Measurements from ENCODE around the gene SBF2. TPM values are rescaled to one million over a fixed set of nuclear protein-coding genes. Genes with fewer than 3 reads are reported as not detected.

The SBF2 gene
- polyA plus RNA-seq, 2 donors: 8.5 to 12.1 TPM

DNA sequence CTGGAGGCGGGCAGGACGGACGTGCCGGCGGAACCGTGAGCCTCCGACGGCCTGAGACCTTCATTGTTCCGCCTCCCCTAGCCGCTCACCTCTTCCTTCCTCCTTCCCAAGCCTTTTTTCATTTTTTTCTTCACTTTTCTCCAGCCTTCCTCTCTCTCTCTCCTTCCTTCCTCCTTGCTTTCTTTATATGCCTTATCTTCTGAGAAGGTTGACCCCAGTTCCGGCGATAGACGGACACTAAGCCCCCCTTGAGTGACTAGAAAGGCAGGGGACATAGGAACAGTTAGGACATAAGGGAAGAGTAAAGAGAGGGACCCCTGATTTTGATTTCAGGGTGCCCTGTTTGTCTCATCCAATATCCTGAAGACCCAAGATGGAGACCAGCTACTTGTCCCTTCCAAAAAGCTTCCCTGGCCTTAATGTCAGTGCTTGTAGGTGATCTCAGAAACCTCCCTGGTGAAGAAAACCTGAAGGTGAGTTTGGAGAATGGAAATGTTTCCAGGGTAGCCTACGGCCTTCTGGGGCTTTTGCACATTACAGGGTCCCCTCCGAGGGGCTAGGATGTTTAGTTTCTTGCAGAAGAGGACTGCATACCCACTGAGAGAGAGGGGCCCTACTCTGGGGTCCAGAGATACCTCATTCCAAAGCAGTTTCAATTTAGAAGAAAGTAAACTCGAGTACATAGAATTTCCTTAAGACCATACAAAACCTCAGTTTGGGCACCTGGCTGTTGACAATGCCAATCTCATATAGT lies 14.4 kb upstream of the SBF2 start:
- Histone ChIP-seq H3K4me3 (ENCODE audit: low read depth in 1 of 2, low read length in 2 of 2) (peak overlapping the region; percentile 60 to 89), H3K4me1 (ENCODE audit: control insufficient read depth in 2 of 2, insufficient read depth in 2 of 2, low read length in 1 of 2) (peaks cover 0 to 16% of the 10 kb centered on the region in 2 donors), H3K27ac (ENCODE audit: low read depth in 2 of 2, low read length in 1 of 2) (peak overlapping the region; percentile 76 to 82), H3K36me3 (ENCODE audit: control insufficient read depth in 2 of 2, insufficient read depth in 2 of 2, low read length in 1 of 2) (peaks cover 0 to 2% of the 10 kb centered on the region in 2 donors), H3K9me3 (ENCODE audit: control insufficient read depth in 2 of 2, insufficient read depth in 1 of 2, low read depth in 1 of 2, low read length in 1 of 2) (no peaks in the 10 kb centered on the region), H3K27me3 (ENCODE audit: control insufficient read depth in 1 of 2, insufficient read depth in 2 of 2, low read length in 2 of 2) (no peaks in the 10 kb centered on the region)
- 22 to 23% methylated on average over 16 of the region's 16 CpGs for WGBS, 2 donors

GRCh38 chr11:10307400-10308200 lies 13.6 kb upstream of the SBF2 start:
- 1 to 3% methylated on average over 62 of the region's 62 CpGs for WGBS, 2 donors
- Histone ChIP-seq H3K4me1 (ENCODE audit: control insufficient read depth in 2 of 2, insufficient read depth in 2 of 2, low read length in 1 of 2) (peaks cover 0 to 16% of the 10 kb centered on the region in 2 donors), H3K27me3 (ENCODE audit: control insufficient read depth in 1 of 2, insufficient read depth in 2 of 2, low read length in 2 of 2) (no peaks in the 10 kb centered on the region), H3K4me3 (ENCODE audit: low read depth in 1 of 2, low read length in 2 of 2) (peak overlapping the region; percentile 60 to 89), H3K36me3 (ENCODE audit: control insufficient read depth in 2 of 2, insufficient read depth in 2 of 2, low read length in 1 of 2) (peaks cover 0 to 2% of the 10 kb centered on the region in 2 donors), H3K27ac (ENCODE audit: low read depth in 2 of 2, low read length in 1 of 2) (peak overlapping the region; percentile 76 to 82), H3K9me3 (ENCODE audit: control insufficient read depth in 2 of 2, insufficient read depth in 1 of 2, low read depth in 1 of 2, low read length in 1 of 2) (no peaks in the 10 kb centered on the region)

- WGBS, 2 donors: 19% methylated on average over 9 of the region's 9 CpGs
- H3K27ac ChIP-seq (ENCODE audit: low read depth in 2 of 2, low read length in 1 of 2): peak overlapping the region; percentile 76 to 82
- H3K9me3 ChIP-seq (ENCODE audit: control insufficient read depth in 2 of 2, insufficient read depth in 1 of 2, low read depth in 1 of 2, low read length in 1 of 2): no peaks in the 10 kb centered on the region
- peaks cover 0 to 2% of the 10 kb centered on the region in 2 donors for H3K36me3 ChIP-seq (ENCODE audit: control insufficient read depth in 2 of 2, insufficient read depth in 2 of 2, low read length in 1 of 2)
- peaks cover 0 to 16% of the 10 kb centered on the region in 2 donors for H3K4me1 ChIP-seq (ENCODE audit: control insufficient read depth in 2 of 2, insufficient read depth in 2 of 2, low read length in 1 of 2)
- H3K27me3 ChIP-seq (ENCODE audit: control insufficient read depth in 1 of 2, insufficient read depth in 2 of 2, low read length in 2 of 2): no peaks in the 10 kb centered on the region
- H3K4me3 ChIP-seq (ENCODE audit: low read depth in 1 of 2, low read length in 2 of 2): peak overlapping the region; percentile 76 to 89
These were observed 13.0 kb upstream of the SBF2 start for GRCh38 chr11:10307022-10307399.

GRCh38 chr11:10305964-10306918 lies 12.2 kb upstream of the SBF2 start:
- WGBS, 2 donors: 6 to 7% methylated on average over 60 to 65 of the region's 65 CpGs
- Histone ChIP-seq H3K4me3 (ENCODE audit: low read depth in 1 of 2, low read length in 2 of 2) (peak overlapping the region; percentile 76 to 89), H3K4me1 (ENCODE audit: control insufficient read depth in 2 of 2, insufficient read depth in 2 of 2, low read length in 1 of 2) (peaks cover 0 to 16% of the 10 kb centered on the region in 2 donors), H3K27ac (ENCODE audit: low read depth in 2 of 2, low read length in 1 of 2) (peak overlapping the region; percentile 67 to 76), H3K36me3 (ENCODE audit: control insufficient read depth in 2 of 2, insufficient read depth in 2 of 2, low read length in 1 of 2) (peaks cover 0 to 2% of the 10 kb centered on the region in 2 donors), H3K27me3 (ENCODE audit: control insufficient read depth in 1 of 2, insufficient read depth in 2 of 2, low read length in 2 of 2) (no peaks in the 10 kb centered on the region), H3K9me3 (ENCODE audit: control insufficient read depth in 2 of 2, insufficient read depth in 1 of 2, low read depth in 1 of 2, low read length in 1 of 2) (no peaks in the 10 kb centered on the region)

GRCh38 chr11:10305262-10305963 lies 11.4 kb upstream of the SBF2 start:
- H3K36me3 ChIP-seq (ENCODE audit: control insufficient read depth in 2 of 2, insufficient read depth in 2 of 2, low read length in 1 of 2): peaks cover 0 to 2% of the 10 kb centered on the region in 2 donors
- H3K4me1 ChIP-seq (ENCODE audit: control insufficient read depth in 2 of 2, insufficient read depth in 2 of 2, low read length in 1 of 2): peaks cover 0 to 16% of the 10 kb centered on the region in 2 donors
- H3K27ac ChIP-seq (ENCODE audit: low read depth in 2 of 2, low read length in 1 of 2): peak overlapping the region; percentile 67 to 76
- H3K9me3 ChIP-seq (ENCODE audit: control insufficient read depth in 2 of 2, insufficient read depth in 1 of 2, low read depth in 1 of 2, low read length in 1 of 2): no peaks in the 10 kb centered on the region
- peak overlapping the region; percentile 76 to 89 for H3K4me3 ChIP-seq (ENCODE audit: low read depth in 1 of 2, low read length in 2 of 2)
- 1% methylated on average over 51 of the region's 51 CpGs for WGBS, 2 donors
- no peaks in the 10 kb centered on the region for H3K27me3 ChIP-seq (ENCODE audit: control insufficient read depth in 1 of 2, insufficient read depth in 2 of 2, low read length in 2 of 2)

DNA sequence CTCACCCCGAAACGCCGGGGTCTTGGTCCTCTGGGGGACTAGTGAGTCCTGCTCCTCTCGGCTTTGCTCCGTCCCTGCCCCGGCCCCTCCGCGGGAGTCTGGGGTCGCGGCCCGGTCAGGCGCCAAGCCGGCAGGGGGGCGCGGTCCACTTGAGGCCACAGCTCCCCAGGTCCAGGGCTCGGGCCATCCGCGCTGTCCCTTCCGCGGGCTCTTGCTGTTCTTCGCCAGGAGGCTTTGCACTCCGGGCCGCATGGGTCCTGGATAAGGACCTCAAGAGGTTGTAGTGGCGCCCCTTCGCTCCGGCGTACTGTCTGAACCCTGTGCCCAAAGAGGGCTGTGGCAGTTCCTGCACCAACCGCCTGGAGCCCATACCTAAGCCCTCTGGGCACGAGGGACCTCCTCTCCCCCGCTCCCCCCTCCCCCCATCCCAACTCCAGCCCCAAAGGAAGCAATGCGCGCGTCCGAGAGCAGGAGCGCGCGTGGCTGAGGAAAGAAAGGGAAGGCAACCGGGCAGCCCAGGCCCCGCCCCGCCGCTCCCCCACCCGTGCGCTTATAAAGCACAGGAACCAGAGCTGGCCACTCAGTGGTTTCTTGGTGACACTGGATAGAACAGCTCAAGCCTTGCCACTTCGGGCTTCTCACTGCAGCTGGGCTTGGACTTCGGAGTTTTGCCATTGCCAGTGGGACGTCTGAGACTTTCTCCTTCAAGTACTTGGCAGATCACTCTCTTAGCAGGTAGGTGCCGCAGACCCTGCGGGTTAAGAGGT lies 10.7 kb upstream of the SBF2 start, which contains the start of gene ADM:
ADM (plus strand) TSS at position 579 of the 767 bp plus-strand sequence. CDS start 628 bp downstream, outside the sequence.
- H3K4me3 ChIP-seq (ENCODE audit: low read depth in 1 of 2, low read length in 2 of 2): peak within 1 kb of the TSS; percentile 83 to 89
- H3K9me3 ChIP-seq (ENCODE audit: control insufficient read depth in 2 of 2, insufficient read depth in 1 of 2, low read depth in 1 of 2, low read length in 1 of 2): no peaks in the 10 kb centered on the region
- WGBS, 2 donors: 2% methylated on average over 40 to 48 of the region's 48 CpGs
- H3K27ac ChIP-seq (ENCODE audit: low read depth in 2 of 2, low read length in 1 of 2): peak within 1 kb of the TSS; percentile 92 to 93
- H3K4me1 ChIP-seq (ENCODE audit: control insufficient read depth in 2 of 2, insufficient read depth in 2 of 2, low read length in 1 of 2): peaks cover 0 to 16% of the 10 kb centered on the region in 2 donors
- H3K27me3 ChIP-seq (ENCODE audit: control insufficient read depth in 1 of 2, insufficient read depth in 2 of 2, low read length in 2 of 2): no peaks in the 10 kb centered on the region
- H3K36me3 ChIP-seq (ENCODE audit: control insufficient read depth in 2 of 2, insufficient read depth in 2 of 2, low read length in 1 of 2): peaks cover 0 to 2% of the 10 kb centered on the region in 2 donors

- 14 to 17% methylated on average over 29 of the region's 29 CpGs for WGBS, 2 donors
- Histone ChIP-seq H3K9me3 (ENCODE audit: control insufficient read depth in 2 of 2, insufficient read depth in 1 of 2, low read depth in 1 of 2, low read length in 1 of 2) (no peaks in the 10 kb centered on the region), H3K36me3 (ENCODE audit: control insufficient read depth in 2 of 2, insufficient read depth in 2 of 2, low read length in 1 of 2) (peaks cover 0 to 2% of the 10 kb centered on the region in 2 donors), H3K4me1 (ENCODE audit: control insufficient read depth in 2 of 2, insufficient read depth in 2 of 2, low read length in 1 of 2) (peaks cover 0 to 12% of the 10 kb centered on the region in 2 donors), H3K4me3 (ENCODE audit: low read depth in 1 of 2, low read length in 2 of 2) (peak overlapping the region; percentile 83 to 89), H3K27ac (ENCODE audit: low read depth in 2 of 2, low read length in 1 of 2) (peak overlapping the region; percentile 92 to 93), H3K27me3 (ENCODE audit: control insufficient read depth in 1 of 2, insufficient read depth in 2 of 2, low read length in 2 of 2) (no peaks in the 10 kb centered on the region)
These were observed 9.7 kb upstream of the SBF2 start for GRCh38 chr11:10303558-10304363.
